Upper lobe of right lung (tissue), 1 donor: ENCODE data around the gene FHL1. TPM values are rescaled to one million over a fixed set of nuclear protein-coding genes. Genes with fewer than 3 reads are reported as not detected.
A peak's percentile ranks its signal among the peaks of the same experiment; 100 is the strongest.

Source experiments
- ATAC-seq: fragments of 200-7000 bp; cut with Tn5 transposase; one replicate; pipeline ENCODE4 v1.9.1; 2020; ENCODE audit warnings: mild to moderate bottlenecking, moderate library complexity
- DNase-seq: peaks from one replicate; pipeline ENCODE4 v3.0.0-alpha.2; 2020
- H3K27ac ChIP-seq: fragments of 200-600 bp; one replicate; pipeline ENCODE4 v1.8.0; 2022
- H3K27me3 ChIP-seq: fragments of 200-600 bp; one replicate; pipeline ENCODE4 v1.8.0; 2022; ENCODE audit warnings: mild to moderate bottlenecking
- H3K36me3 ChIP-seq: fragments of 200-600 bp; one replicate; pipeline ENCODE4 v1.8.0; 2022
- H3K4me1 ChIP-seq: fragments of 200-600 bp; one replicate; pipeline ENCODE4 v1.8.0; 2022
- H3K4me3 ChIP-seq: fragments of 200-600 bp; one replicate; pipeline ENCODE4 v1.8.0; 2022; ENCODE audit warnings: mild to moderate bottlenecking
- H3K9me3 ChIP-seq: fragments of 200-600 bp; one replicate; pipeline ENCODE4 v1.8.0; 2022
- intact Hi-C: fragments of 100-400 bp; cut with DNase I; formaldehyde crosslinking; loops from one replicate; pipeline ENCODE4 v1.11.0; 2022
- total RNA-seq: library from RNA; stranded (reverse); fragmentation: NEBNext Ultra II Directional; extraction: Animal tissue kit (Norgen Biotek cat#: 25700); gene quantifications from one replicate; pipeline ENCODE4 v1.2.1, GENCODE V29; 2021
- TF ChIP-seq, protein P1 (sequence below): fragments of 200-600 bp; IDR thresholded peaks from one replicate; pipeline ENCODE4 v1.8.0; 2022; ENCODE audit warnings: antibody characterized with exemption
- donor health status: DM: no; HTN: yes; CAD: no; lungs with severe emphysema.

Gene FHL1
- total RNA-seq, 1 donor from 2014 or later = 328 TPM

DNA sequence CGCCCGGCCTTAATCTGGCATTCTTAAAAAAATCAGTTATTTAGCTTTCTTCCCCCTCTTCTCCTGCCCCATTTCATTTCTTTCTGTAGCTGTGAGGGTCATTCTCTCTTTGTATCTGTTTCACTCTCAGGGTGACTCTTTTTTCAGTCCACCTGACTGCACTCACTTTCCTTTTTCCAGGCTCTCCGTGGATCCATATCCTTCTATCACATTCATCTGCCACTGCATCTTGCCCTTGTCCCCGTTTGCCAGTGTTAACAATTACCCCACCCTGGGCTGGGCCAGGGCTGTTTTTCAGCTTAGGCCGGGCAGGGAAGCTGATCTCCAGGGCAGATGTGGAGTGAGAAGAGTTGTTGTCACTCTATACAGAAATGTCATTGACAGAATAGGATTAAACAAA lies 7.7 kb downstream of the FHL1 start:
- no peak for DNase-seq
- Histone ChIP-seq H3K4me3 (no peak overlapping the region), H3K9me3 (no peaks in the 10 kb centered on the region), H3K4me1 (no peaks in the 10 kb centered on the region), H3K27ac (peak overlapping the region; percentile 1), H3K27me3 (no peaks in the 10 kb centered on the region), H3K36me3 (no peaks in the 10 kb centered on the region)
- ATAC-seq = no peak
- TF ChIP-seq, protein P1, sequence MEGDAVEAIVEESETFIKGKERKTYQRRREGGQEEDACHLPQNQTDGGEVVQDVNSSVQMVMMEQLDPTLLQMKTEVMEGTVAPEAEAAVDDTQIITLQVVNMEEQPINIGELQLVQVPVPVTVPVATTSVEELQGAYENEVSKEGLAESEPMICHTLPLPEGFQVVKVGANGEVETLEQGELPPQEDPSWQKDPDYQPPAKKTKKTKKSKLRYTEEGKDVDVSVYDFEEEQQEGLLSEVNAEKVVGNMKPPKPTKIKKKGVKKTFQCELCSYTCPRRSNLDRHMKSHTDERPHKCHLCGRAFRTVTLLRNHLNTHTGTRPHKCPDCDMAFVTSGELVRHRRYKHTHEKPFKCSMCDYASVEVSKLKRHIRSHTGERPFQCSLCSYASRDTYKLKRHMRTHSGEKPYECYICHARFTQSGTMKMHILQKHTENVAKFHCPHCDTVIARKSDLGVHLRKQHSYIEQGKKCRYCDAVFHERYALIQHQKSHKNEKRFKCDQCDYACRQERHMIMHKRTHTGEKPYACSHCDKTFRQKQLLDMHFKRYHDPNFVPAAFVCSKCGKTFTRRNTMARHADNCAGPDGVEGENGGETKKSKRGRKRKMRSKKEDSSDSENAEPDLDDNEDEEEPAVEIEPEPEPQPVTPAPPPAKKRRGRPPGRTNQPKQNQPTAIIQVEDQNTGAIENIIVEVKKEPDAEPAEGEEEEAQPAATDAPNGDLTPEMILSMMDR = no peak
- intact Hi-C loops = loop anchor here (10.0 kb wide), 1 partner anchor 120 kb away; no protein-coding TSS in a partner anchor

DNA sequence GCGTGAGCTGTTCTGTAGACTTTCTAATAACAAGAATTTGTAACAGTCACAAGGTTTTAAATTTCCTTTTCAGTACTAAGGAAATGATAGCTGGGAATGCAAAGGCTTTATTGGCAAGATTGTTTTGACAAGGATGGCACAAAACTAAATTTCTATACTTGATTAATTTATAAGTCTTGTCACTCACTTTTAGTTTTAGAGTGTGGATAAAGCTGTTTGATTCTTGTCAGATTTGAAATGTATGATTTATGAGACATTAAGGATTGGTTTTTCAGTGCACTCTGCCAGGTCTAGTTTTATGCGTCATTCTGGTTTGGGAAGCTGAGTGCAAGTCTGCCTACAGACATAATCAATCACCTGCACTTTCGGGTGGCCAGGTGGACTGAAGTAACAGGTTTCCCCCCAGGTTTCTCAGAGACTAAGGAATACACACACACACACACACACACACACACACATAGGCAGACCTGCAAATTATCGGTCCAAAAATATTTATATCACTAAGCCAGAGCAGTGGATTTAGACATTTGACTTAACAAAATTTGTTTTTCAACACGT lies 9.3 kb downstream of the FHL1 start:
- Histone ChIP-seq H3K4me1 (no peaks in the 10 kb centered on the region), H3K36me3 (no peaks in the 10 kb centered on the region), H3K4me3 (no peak overlapping the region), H3K27me3 (no peaks in the 10 kb centered on the region), H3K9me3 (no peaks in the 10 kb centered on the region), H3K27ac (no peak overlapping the region)
- DNase-seq (no peak), ATAC-seq (no peak)
- TF ChIP-seq, protein P1 = no peak
- intact Hi-C loops = loop anchor here (10.0 kb wide), 1 partner anchor 122 kb away; no protein-coding TSS in a partner anchor

DNA sequence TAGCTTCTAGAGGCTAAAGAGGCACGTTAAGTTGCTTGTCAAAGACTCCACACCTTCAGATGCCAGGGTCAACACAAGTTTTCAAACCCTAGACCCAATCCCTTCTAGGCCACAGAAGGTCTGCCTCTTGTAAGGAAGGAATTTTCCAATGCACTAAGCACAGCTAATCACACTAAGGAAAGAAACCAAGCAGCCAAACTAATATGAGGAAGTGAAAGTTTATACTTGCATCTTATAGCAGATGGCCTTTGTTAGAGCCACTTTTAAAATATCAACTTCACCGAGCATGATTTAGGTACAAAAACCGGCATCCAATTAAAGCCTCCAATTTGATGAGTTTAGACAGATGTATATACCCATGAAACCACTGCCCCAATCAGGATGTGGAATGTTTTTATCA lies 9.9 kb downstream of the FHL1 start:
- no peaks in the 10 kb centered on the region for H3K36me3 ChIP-seq
- H3K4me1 ChIP-seq = no peaks in the 10 kb centered on the region
- no peaks in the 10 kb centered on the region for H3K27me3 ChIP-seq
- H3K27ac ChIP-seq = peak overlapping the region; percentile 24
- DNase-seq (no peak), ATAC-seq (no peak)
- no peak overlapping the region for H3K4me3 ChIP-seq
- TF ChIP-seq, protein P1 = no peak
- intact Hi-C loops = loop anchor here (10.0 kb wide), 1 partner anchor 122 kb away; no protein-coding TSS in a partner anchor
- H3K9me3 ChIP-seq = no peaks in the 10 kb centered on the region

DNA sequence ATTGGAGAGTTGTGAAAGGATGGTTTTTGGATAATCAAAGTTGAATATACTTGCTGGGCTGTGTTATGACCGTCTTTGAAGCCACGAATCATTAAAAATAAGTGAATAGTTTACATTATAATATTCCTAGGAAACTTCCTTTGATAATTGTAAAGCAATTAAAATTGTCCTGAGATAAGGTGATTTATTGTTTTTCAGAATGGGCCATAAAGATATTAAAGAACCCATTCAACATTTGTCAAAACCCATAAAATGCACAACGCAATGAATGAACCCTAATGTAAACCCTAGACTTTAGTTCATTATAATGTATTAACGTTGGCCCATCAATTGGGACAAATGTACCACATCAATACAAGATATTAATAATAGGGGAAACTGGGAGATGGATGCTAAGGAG lies 11.4 kb downstream of the FHL1 start:
- intact Hi-C loops = loop anchor here (10.0 kb wide), 1 partner anchor 124 kb away; no protein-coding TSS in a partner anchor
- H3K4me1 ChIP-seq = no peaks in the 10 kb centered on the region
- H3K4me3 ChIP-seq = no peak overlapping the region
- H3K9me3 ChIP-seq = no peaks in the 10 kb centered on the region
- no peaks in the 10 kb centered on the region for H3K27me3 ChIP-seq
- DNase-seq (no peak), ATAC-seq (no peak)
- H3K27ac ChIP-seq = no peak overlapping the region
- TF ChIP-seq, protein P1 = no peak
- no peaks in the 10 kb centered on the region for H3K36me3 ChIP-seq

DNA sequence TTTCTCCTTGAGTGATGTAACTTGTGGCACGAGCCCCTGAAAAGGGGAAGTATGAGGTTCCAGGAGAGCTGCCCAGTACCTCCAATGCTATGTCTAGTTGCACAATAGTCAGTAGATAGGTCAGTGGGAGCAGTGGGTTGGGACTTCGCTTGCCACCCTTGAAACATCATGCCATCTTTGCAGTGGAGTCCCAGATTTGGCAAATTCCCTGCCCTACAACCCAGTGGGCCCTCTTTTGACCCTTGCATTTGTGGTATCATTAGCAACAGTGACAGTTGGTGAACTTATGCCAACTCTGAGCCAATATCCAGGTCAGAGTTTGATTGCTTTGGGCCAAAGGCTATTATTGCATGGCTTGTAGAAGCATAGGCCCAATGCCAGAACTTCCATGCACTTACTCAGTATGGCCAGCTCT lies 12.3 kb downstream of the FHL1 start:
- Histone ChIP-seq H3K27me3 (no peaks in the 10 kb centered on the region), H3K4me3 (no peak overlapping the region), H3K36me3 (no peaks in the 10 kb centered on the region), H3K4me1 (no peaks in the 10 kb centered on the region), H3K27ac (no peak overlapping the region), H3K9me3 (no peaks in the 10 kb centered on the region)
- TF ChIP-seq, protein P1 = no peak
- no peak for DNase-seq
- peak; percentile 78 for ATAC-seq
- intact Hi-C loops = loop anchor here (10.0 kb wide), 1 partner anchor 125 kb away; no protein-coding TSS in a partner anchor
